Activated CD8-positive, alpha-beta memory T cell treated with anti-CD3 and anti-CD28 coated beads, Interleukin-2, amount 10 ng/mL, durations not matched to agents 7 days and 5 days (primary cell): ENCODE measurements around the gene SECISBP2L. TPM values are rescaled to one million over a fixed set of nuclear protein-coding genes. Genes with fewer than 3 reads are reported as not detected.
A peak's percentile ranks its signal among the peaks of the same experiment; 100 is the strongest.
"Not testable (repeated sequence)": the region's sequence is repeated elsewhere in the genome, so short reads cannot be mapped to it uniquely, and the experiment has no call there.

Experiments used
- ATAC-seq: fragments of 150-1000 bp; cut with Tn5 transposase; one replicate; pipeline ENCODE4 v1.10.0; 2021; ENCODE audit warnings: moderate library complexity
- CTCF ChIA-PET: fragments of 350-600 bp; sonication (Branson Sonifier 250); formaldehyde crosslinking; loops from one replicate; lab custom pipeline; 2021; ENCODE audit warnings: antibody characterized with exemption; lab: Charles Lee
- DNase-seq: peaks from one replicate; pipeline ENCODE4 v3.0.0-alpha.2; 2020
- H3K27ac Mint-ChIP-seq: one replicate; pipeline ENCODE4 v1.8.0; 2021; ENCODE audit warnings: mild to moderate bottlenecking, mixed read lengths
- H3K27me3 Mint-ChIP-seq: one replicate; pipeline ENCODE4 v1.8.0; 2021; ENCODE audit warnings: mixed read lengths
- H3K36me3 Mint-ChIP-seq: one replicate; pipeline ENCODE4 v1.8.0; 2021; ENCODE audit warnings: mild to moderate bottlenecking, mixed read lengths
- H3K4me1 Mint-ChIP-seq: one replicate; pipeline ENCODE4 v1.8.0; 2021; ENCODE audit warnings: mixed read lengths
- H3K4me3 Mint-ChIP-seq: one replicate; pipeline ENCODE4 v1.8.0; 2021; ENCODE audit warnings: mild to moderate bottlenecking, moderate library complexity, mixed read lengths
- H3K9me3 Mint-ChIP-seq: one replicate; pipeline ENCODE4 v1.8.0; 2022; ENCODE audit warnings: low read depth, mixed read lengths
- total RNA-seq, 2 experiments: library from RNA; stranded (reverse); gene quantifications; one replicate each; pipeline ENCODE4 v1.2.3, GENCODE V29; 2021

SECISBP2L gene
- total RNA-seq, 2 experiments from 2014 or later = 29.3 to 32.3 TPM

- ATAC-seq (no peak), DNase-seq (no peak)
- CTCF ChIA-PET = interaction anchor here (1.1 kb wide), 1 partner anchor 122 kb away, joined by 4 read pairs; no protein-coding TSS in a partner anchor
- Mint-ChIP-seq H3K4me1 (no peaks in the 10 kb centered on the region), H3K9me3 (no peaks in the 10 kb centered on the region), H3K27ac (no peak overlapping the region), H3K4me3 (no peak overlapping the region), H3K27me3 (peaks cover 27% of the 10 kb centered on the region), H3K36me3 (peaks cover under 1% of the 10 kb centered on the region)
Measured at GRCh38 chr15:48983300-48983699, 62.9 kb downstream of the SECISBP2L start.

- Mint-ChIP-seq H3K36me3 (peaks cover 3% of the 10 kb centered on the region), H3K4me3 (no peak overlapping the region), H3K27ac (no peak overlapping the region), H3K27me3 (peaks cover 27% of the 10 kb centered on the region), H3K9me3 (no peaks in the 10 kb centered on the region), H3K4me1 (no peaks in the 10 kb centered on the region)
- ATAC-seq (no peak), DNase-seq (no peak)
- CTCF ChIA-PET = no interaction called here
Measured at GRCh38 chr15:48981941-48982340, 64.3 kb downstream of the SECISBP2L start.

- peaks cover 3% of the 10 kb centered on the region for H3K36me3 Mint-ChIP-seq
- no peak for DNase-seq
- H3K4me3 Mint-ChIP-seq = no peak overlapping the region
- no peak for ATAC-seq
- no peaks in the 10 kb centered on the region for H3K9me3 Mint-ChIP-seq
- CTCF ChIA-PET = interaction anchor here (1.2 kb wide), 1 partner anchor 166 kb away, joined by 3 read pairs; no protein-coding TSS in a partner anchor
- no peak overlapping the region for H3K27ac Mint-ChIP-seq
- peaks cover 5% of the 10 kb centered on the region for H3K4me1 Mint-ChIP-seq
- H3K27me3 Mint-ChIP-seq = peaks cover 18% of the 10 kb centered on the region
Measured at GRCh38 chr15:48978638-48979037, 67.6 kb downstream of the SECISBP2L start.

- H3K27me3 Mint-ChIP-seq = peaks cover 13% of the 10 kb centered on the region
- peak overlapping the region; percentile 60 for H3K4me3 Mint-ChIP-seq
- DNase-seq = no peak
- CTCF ChIA-PET = interaction anchor here (1.1 to 3.9 kb wide), 25 partner anchors 11 to 1169 kb away, joined by 3 to 70 read pairs (median 7); partner anchors contain the start of genes CEP152, EID1, FGF7 and SECISBP2L
- ATAC-seq = no peak
- H3K4me1 Mint-ChIP-seq = peaks cover 5% of the 10 kb centered on the region
- no peak overlapping the region for H3K27ac Mint-ChIP-seq
- no peaks in the 10 kb centered on the region for H3K9me3 Mint-ChIP-seq
- H3K36me3 Mint-ChIP-seq = peaks cover 3% of the 10 kb centered on the region
Measured at GRCh38 chr15:48976444-48977088, 69.7 kb downstream of the SECISBP2L start.

- peaks cover 3% of the 10 kb centered on the region for H3K36me3 Mint-ChIP-seq
- peaks cover 7% of the 10 kb centered on the region for H3K4me1 Mint-ChIP-seq
- no peaks in the 10 kb centered on the region for H3K9me3 Mint-ChIP-seq
- no peak overlapping the region for H3K27ac Mint-ChIP-seq
- CTCF ChIA-PET = interaction anchor here (0.7 to 3.9 kb wide), 44 partner anchors 10 to 1170 kb away, joined by 3 to 70 read pairs (median 4); partner anchors contain the start of genes CEP152, EID1, FGF7 and SECISBP2L
- H3K27me3 Mint-ChIP-seq = peaks cover 7% of the 10 kb centered on the region
- peak; percentile 100 for ATAC-seq
- peak overlapping the region; percentile 60 for H3K4me3 Mint-ChIP-seq
- DNase-seq = peak; percentile 84
Measured at GRCh38 chr15:48975472-48976419, 70.5 kb downstream of the SECISBP2L start.

GRCh38 chr15:48974882-48975281 lies 71.4 kb downstream of the SECISBP2L start:
- CTCF ChIA-PET = interaction anchor here (1.1 to 3.9 kb wide), 22 partner anchors 9 to 173 kb away, joined by 3 to 70 read pairs (median 7); partner anchors contain the start of genes CEP152, EID1, SECISBP2L and SHC4
- ATAC-seq (no peak), DNase-seq (no peak)
- Mint-ChIP-seq H3K27me3 (peaks cover 4% of the 10 kb centered on the region), H3K9me3 (no peaks in the 10 kb centered on the region), H3K4me1 (peaks cover 11% of the 10 kb centered on the region), H3K27ac (no peak overlapping the region), H3K36me3 (peaks cover 3% of the 10 kb centered on the region), H3K4me3 (peak overlapping the region; percentile 2)

- CTCF ChIA-PET = interaction anchor here (1.0 to 3.9 kb wide), 4 partner anchors 7 to 173 kb away, joined by 3 to 70 read pairs (median 6); partner anchors contain the start of gene SHC4
- Mint-ChIP-seq H3K27me3 (no peaks in the 10 kb centered on the region), H3K27ac (no peak overlapping the region), H3K4me3 (no peak overlapping the region), H3K36me3 (peaks cover 10% of the 10 kb centered on the region), H3K9me3 (no peaks in the 10 kb centered on the region), H3K4me1 (peaks cover 15% of the 10 kb centered on the region)
- ATAC-seq (no peak), DNase-seq (no peak)
Measured at GRCh38 chr15:48972750-48973503, 73.3 kb downstream of the SECISBP2L start.

GRCh38 chr15:48970926-48971325 lies 75.3 kb downstream of the SECISBP2L start:
- H3K4me1 Mint-ChIP-seq = peaks cover 32% of the 10 kb centered on the region
- CTCF ChIA-PET = interaction anchor here (1.2 kb wide), 1 partner anchor 109 kb away, joined by 3 read pairs; no protein-coding TSS in a partner anchor
- peaks cover 10% of the 10 kb centered on the region for H3K36me3 Mint-ChIP-seq
- not testable (repeated sequence) for H3K4me3 Mint-ChIP-seq, H3K27me3 Mint-ChIP-seq, H3K27ac Mint-ChIP-seq, DNase-seq, H3K9me3 Mint-ChIP-seq, ATAC-seq

GRCh38 chr15:48968066-48968465 lies 78.2 kb downstream of the SECISBP2L start:
- Mint-ChIP-seq H3K27ac (no peak overlapping the region), H3K27me3 (peaks cover 8% of the 10 kb centered on the region), H3K36me3 (peaks cover 12% of the 10 kb centered on the region), H3K4me3 (no peak overlapping the region), H3K9me3 (no peaks in the 10 kb centered on the region), H3K4me1 (peaks cover 52% of the 10 kb centered on the region)
- DNase-seq (no peak), ATAC-seq (no peak)
- CTCF ChIA-PET = interaction anchor here (1.0 to 5.1 kb wide), 3 partner anchors 7 to 188 kb away, joined by 3 to 70 read pairs (median 5); partner anchors contain the start of genes COPS2 and SECISBP2L

- H3K9me3 Mint-ChIP-seq = no peaks in the 10 kb centered on the region
- H3K27ac Mint-ChIP-seq = peak overlapping the region; percentile 86
- CTCF ChIA-PET = interaction anchor here (0.6 to 6.5 kb wide), 8 partner anchors 8 to 1178 kb away, joined by 3 to 86 read pairs (median 5); partner anchors contain the start of genes COPS2, GALK2 and SECISBP2L
- H3K36me3 Mint-ChIP-seq = peaks cover 12% of the 10 kb centered on the region
- DNase-seq (no peak), ATAC-seq (no peak)
- peaks cover 8% of the 10 kb centered on the region for H3K27me3 Mint-ChIP-seq
- H3K4me1 Mint-ChIP-seq = peaks cover 56% of the 10 kb centered on the region
- no peak overlapping the region for H3K4me3 Mint-ChIP-seq
Measured at GRCh38 chr15:48967336-48967735, 78.9 kb downstream of the SECISBP2L start.

GRCh38 chr15:48966595-48967301 lies 79.5 kb downstream of the SECISBP2L start:
- Mint-ChIP-seq H3K4me3 (peak overlapping the region; percentile 12), H3K27ac (peak overlapping the region; percentile 86)
- CTCF ChIA-PET = interaction anchor here (0.6 to 6.5 kb wide), 24 partner anchors 9 to 1179 kb away, joined by 3 to 86 read pairs (median 5); partner anchors contain the start of genes CEP152, COPS2, EID1 and GALK2

More at GRCh38 chr15:48966595-48967301, 79.5 kb downstream of the SECISBP2L start:
- Mint-ChIP-seq H3K4me1 (peaks cover 56% of the 10 kb centered on the region), H3K9me3 (no peaks in the 10 kb centered on the region), H3K36me3 (peaks cover 12% of the 10 kb centered on the region), H3K27me3 (peaks cover 8% of the 10 kb centered on the region)
- DNase-seq = peak; percentile 86
- peak; percentile 89 for ATAC-seq
